Endothelial cell (in vitro differentiated cells): ENCODE data around the gene BCL11A. TPM values are rescaled to one million over a fixed set of nuclear protein-coding genes. Genes with fewer than 3 reads are reported as not detected.

Experiments
- DNase-seq: peaks from one replicate; pipeline ENCODE4 v3.0.0; 2021; ENCODE audit warnings: low spot score
- H3K27ac Mint-ChIP-seq: one replicate; pipeline ENCODE4 v1.8.0; 2021; ENCODE audit warnings: mixed read lengths, inconsistent platforms; ENCODE audit not compliant: unreplicated experiment
- H3K27me3 Mint-ChIP-seq: one replicate; pipeline ENCODE4 v1.8.0; 2021; ENCODE audit warnings: mild to moderate bottlenecking, moderate library complexity, mixed read lengths, inconsistent platforms; ENCODE audit not compliant: unreplicated experiment
- H3K36me3 Mint-ChIP-seq: one replicate; pipeline ENCODE4 v1.8.0; 2021; ENCODE audit warnings: mild to moderate bottlenecking, low read depth, mixed read lengths, inconsistent platforms; ENCODE audit not compliant: unreplicated experiment
- H3K4me1 Mint-ChIP-seq: one replicate; pipeline ENCODE4 v1.8.0; 2021; ENCODE audit warnings: mild to moderate bottlenecking, mixed read lengths, inconsistent platforms; ENCODE audit not compliant: unreplicated experiment
- H3K4me3 Mint-ChIP-seq: one replicate; pipeline ENCODE4 v1.8.0; 2021; ENCODE audit warnings: mild to moderate bottlenecking, mixed read lengths, inconsistent platforms; ENCODE audit not compliant: unreplicated experiment
- H3K9me3 Mint-ChIP-seq: one replicate; pipeline ENCODE4 v1.8.0; 2021; ENCODE audit warnings: mixed read lengths, inconsistent platforms; ENCODE audit not compliant: unreplicated experiment
- total RNA-seq: library from RNA; stranded (reverse); fragmentation: NEBNext Ultra II Directional; extraction: Animal tissue kit (Norgen Biotek cat#: 25700); gene quantifications from one replicate; pipeline ENCODE4 v1.2.1, GENCODE V29; 2021; ENCODE audit not compliant: unreplicated experiment
- TF ChIP-seq, protein P1 (sequence below): fragments of 200-600 bp; sonication (generic); IDR thresholded peaks from one replicate; pipeline ENCODE4 v1.5.0; 2021; ENCODE audit warnings: antibody characterized with exemption; ENCODE audit not compliant: unreplicated experiment

The BCL11A gene
- total RNA-seq, 1 donor from 2014 or later, result 9.6 TPM

DNA sequence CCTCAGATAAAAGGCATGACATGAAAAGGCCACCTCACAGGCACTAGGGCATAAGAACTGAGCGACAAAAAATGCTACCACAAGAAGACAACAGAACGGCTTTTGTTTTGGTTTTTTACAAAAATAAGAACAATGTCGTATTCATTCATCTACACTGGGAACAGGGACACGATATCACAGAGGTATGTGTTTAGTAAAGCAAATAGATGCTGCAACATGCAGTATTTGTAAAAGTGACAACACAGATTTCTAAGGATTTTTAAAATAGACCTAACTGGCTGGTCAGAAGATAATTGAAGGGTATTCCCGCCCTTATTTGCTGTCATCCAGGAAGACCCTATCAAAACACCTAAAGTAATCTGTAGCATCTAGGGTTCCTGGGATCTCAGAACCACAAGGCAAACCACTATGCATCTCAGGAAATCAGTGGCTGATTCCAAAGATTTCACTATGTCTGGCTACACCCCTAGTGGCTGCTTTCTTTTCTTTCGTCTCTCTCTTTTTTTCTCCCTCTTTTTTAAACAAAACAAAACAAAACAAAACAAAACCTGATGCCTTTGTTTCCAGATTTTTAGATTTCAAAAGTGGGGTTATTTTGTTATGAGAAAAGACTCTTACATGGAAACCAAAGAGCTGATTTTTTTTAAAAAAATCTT lies 97.2 kb downstream of the BCL11A start:
- DNase-seq, result no peak
- TF ChIP-seq, protein P1, sequence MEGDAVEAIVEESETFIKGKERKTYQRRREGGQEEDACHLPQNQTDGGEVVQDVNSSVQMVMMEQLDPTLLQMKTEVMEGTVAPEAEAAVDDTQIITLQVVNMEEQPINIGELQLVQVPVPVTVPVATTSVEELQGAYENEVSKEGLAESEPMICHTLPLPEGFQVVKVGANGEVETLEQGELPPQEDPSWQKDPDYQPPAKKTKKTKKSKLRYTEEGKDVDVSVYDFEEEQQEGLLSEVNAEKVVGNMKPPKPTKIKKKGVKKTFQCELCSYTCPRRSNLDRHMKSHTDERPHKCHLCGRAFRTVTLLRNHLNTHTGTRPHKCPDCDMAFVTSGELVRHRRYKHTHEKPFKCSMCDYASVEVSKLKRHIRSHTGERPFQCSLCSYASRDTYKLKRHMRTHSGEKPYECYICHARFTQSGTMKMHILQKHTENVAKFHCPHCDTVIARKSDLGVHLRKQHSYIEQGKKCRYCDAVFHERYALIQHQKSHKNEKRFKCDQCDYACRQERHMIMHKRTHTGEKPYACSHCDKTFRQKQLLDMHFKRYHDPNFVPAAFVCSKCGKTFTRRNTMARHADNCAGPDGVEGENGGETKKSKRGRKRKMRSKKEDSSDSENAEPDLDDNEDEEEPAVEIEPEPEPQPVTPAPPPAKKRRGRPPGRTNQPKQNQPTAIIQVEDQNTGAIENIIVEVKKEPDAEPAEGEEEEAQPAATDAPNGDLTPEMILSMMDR, result peak; percentile 27
- H3K9me3 Mint-ChIP-seq, result no peaks in the 10 kb centered on the region
- H3K27ac Mint-ChIP-seq, result no peak overlapping the region
- peaks cover 2% of the 10 kb centered on the region for H3K27me3 Mint-ChIP-seq
- peaks cover under 1% of the 10 kb centered on the region for H3K36me3 Mint-ChIP-seq
- peaks cover 14% of the 10 kb centered on the region for H3K4me1 Mint-ChIP-seq
- no peak overlapping the region for H3K4me3 Mint-ChIP-seq

DNA sequence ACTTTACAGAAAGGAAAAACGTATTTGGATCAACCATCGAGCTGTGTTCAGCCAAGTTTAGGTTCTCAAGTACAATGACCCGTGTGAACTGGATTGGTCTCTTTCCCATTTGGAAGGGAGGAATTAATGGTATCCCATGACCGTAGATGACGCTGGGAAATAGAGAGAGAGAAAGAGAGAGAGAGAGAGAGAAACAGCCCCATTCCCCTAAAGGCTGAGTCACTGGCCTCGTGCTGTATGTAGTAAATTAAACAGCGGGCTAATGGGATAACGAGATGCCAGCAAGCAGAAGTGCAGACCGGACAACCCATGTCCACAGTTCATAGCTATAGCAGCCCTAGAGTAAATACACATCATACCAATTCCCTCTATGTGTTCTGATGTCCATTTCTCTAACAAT lies 99.6 kb downstream of the BCL11A start:
- Mint-ChIP-seq H3K36me3 (no peaks in the 10 kb centered on the region), H3K4me3 (no peak overlapping the region), H3K4me1 (peaks cover 14% of the 10 kb centered on the region), H3K27ac (peak overlapping the region; percentile 90), H3K27me3 (peaks cover 2% of the 10 kb centered on the region), H3K9me3 (no peaks in the 10 kb centered on the region)
- TF ChIP-seq, protein P1, result no peak
- DNase-seq, result no peak

DNA sequence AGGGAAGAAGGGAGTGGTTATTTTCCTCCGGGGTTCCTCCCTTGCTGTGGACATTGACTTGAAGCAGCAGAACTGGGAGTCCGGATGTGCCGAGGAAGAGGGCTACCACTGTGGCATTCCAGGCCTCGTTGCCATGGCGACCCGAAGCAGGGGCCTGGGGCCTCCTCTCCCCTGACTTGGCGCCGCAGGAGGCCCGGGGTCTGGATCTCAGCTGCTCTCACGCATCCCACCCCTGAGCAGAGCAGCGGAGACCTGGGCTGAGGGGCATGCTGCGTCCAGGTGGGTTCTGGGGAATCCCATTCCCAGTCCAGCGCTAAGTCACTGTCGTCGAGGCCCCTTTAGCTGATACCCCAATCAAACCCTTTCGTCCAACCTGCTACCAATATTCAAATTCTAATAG lies 100.2 kb downstream of the BCL11A start:
- Mint-ChIP-seq H3K27ac (peak overlapping the region; percentile 77), H3K4me3 (no peak overlapping the region), H3K27me3 (peaks cover 2% of the 10 kb centered on the region), H3K4me1 (peaks cover 14% of the 10 kb centered on the region), H3K36me3 (no peaks in the 10 kb centered on the region), H3K9me3 (no peaks in the 10 kb centered on the region)
- TF ChIP-seq, protein P1, result no peak
- DNase-seq, result peak; percentile 73

DNA sequence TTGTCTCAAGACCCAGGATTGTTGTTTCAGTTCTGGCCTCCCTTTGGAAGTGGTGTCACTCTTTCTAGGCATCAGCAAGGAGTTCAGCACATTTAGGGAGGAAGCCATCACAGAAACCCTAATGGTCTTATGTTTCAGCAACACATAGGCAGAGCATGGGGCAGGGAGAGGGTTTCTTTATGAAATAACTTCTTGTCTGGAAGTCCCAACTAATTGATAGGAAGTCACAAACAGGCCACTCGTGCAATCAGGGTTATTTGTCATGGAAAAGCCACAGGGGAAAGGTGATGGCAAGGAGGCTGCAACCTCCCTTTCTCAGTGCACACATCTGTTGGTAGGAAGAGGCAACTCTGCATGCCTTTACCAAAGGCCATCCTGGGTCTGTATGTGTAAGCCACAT lies 103.0 kb downstream of the BCL11A start:
- TF ChIP-seq, protein P1, result no peak
- no peak for DNase-seq
- Mint-ChIP-seq H3K27ac (no peak overlapping the region), H3K4me3 (no peak overlapping the region), H3K9me3 (no peaks in the 10 kb centered on the region), H3K36me3 (no peaks in the 10 kb centered on the region), H3K4me1 (peaks cover 18% of the 10 kb centered on the region), H3K27me3 (peaks cover 2% of the 10 kb centered on the region)

DNA sequence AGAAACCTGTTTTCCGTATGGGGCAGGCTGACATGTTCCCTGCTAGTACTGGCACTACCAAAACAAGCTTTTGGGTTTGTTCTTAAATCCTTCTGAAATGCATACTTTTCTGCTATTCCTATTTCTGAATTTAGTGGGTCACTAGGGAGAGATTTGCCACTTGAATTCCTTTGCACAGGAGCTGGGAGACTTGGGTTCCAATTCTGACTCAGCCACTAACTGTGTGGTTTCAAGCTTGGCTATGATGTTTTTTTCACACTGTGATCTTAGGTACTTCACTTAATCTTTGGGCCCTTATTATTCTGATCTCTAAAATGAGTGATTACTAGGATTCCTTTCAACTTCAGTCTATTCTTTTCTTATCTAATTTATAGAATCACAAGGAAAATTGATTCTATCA lies 105.5 kb downstream of the BCL11A start:
- Mint-ChIP-seq H3K4me3 (no peak overlapping the region), H3K27me3 (peaks cover 9% of the 10 kb centered on the region), H3K4me1 (peaks cover 3% of the 10 kb centered on the region), H3K27ac (no peak overlapping the region), H3K36me3 (no peaks in the 10 kb centered on the region), H3K9me3 (no peaks in the 10 kb centered on the region)
- TF ChIP-seq, protein P1, result no peak
- DNase-seq, result no peak
